Neural progenitor cell (in vitro differentiated cells): Measurements from ENCODE around the gene HS6ST3.

Experiments used
- EZH2 ChIP-seq: fragments of 200-600 bp; sonication (generic); IDR thresholded peaks from 2 replicates; pipeline ENCODE4 v1.6.1; 2017; ENCODE audit warnings: antibody characterized with exemption, mild to moderate bottlenecking, moderate library complexity
- EZH2phosphoT487 ChIP-seq: fragments of 200-600 bp; sonication (generic); IDR thresholded peaks from 2 replicates; pipeline ENCODE4 v1.6.1; 2017; ENCODE audit warnings: antibody characterized with exemption
- TF ChIP-seq, protein P1 (sequence below): fragments of 200-600 bp; sonication (generic); IDR thresholded peaks from 2 replicates; pipeline ENCODE4 v1.5.1; 2017; ENCODE audit warnings: antibody characterized with exemption, mild to moderate bottlenecking

DNA sequence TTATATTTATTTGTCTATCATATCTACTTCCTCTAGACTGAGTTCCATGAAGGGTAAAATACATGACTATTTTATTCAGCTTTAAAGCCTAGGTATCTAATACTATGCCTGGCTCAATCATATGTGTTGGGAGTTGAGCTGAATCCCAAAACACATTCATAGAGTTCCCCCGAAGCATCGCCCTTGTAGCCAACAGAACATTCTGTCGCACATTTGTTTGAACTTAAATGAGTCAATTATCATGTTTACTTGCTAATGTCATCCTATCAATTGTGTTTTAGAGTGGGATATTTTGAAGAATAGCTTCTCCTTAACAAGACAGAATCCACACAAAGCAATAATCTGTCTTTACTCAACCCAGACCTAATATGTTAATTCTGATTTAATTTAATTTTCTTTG, 252.4 kb downstream of the HS6ST3 start:
- TF ChIP-seq, protein P1, sequence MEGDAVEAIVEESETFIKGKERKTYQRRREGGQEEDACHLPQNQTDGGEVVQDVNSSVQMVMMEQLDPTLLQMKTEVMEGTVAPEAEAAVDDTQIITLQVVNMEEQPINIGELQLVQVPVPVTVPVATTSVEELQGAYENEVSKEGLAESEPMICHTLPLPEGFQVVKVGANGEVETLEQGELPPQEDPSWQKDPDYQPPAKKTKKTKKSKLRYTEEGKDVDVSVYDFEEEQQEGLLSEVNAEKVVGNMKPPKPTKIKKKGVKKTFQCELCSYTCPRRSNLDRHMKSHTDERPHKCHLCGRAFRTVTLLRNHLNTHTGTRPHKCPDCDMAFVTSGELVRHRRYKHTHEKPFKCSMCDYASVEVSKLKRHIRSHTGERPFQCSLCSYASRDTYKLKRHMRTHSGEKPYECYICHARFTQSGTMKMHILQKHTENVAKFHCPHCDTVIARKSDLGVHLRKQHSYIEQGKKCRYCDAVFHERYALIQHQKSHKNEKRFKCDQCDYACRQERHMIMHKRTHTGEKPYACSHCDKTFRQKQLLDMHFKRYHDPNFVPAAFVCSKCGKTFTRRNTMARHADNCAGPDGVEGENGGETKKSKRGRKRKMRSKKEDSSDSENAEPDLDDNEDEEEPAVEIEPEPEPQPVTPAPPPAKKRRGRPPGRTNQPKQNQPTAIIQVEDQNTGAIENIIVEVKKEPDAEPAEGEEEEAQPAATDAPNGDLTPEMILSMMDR, result no peak
- TF ChIP-seq EZH2, result no peak
- TF ChIP-seq EZH2phosphoT487, result no peak
